Measurements from ENCODE around the gene DRGX. TPM values are rescaled to one million over a fixed set of nuclear protein-coding genes. Genes with fewer than 3 reads are reported as not detected.

The DRGX gene
- total and polyA plus RNA-seq, 2 of the 4 experiments (the other 2 are of a cell fraction) = not detected

GRCh38 chr10:49409755-49410154, 13.9 kb upstream of the DRGX start:
- Histone ChIP-seq H3K9me1 (ENCODE audit: insufficient read depth, low read length) (no peaks in the 10 kb centered on the region), H2AFZ (replicated peaks; ENCODE audit: low read length, poor library complexity) (no peak overlapping the region), H3K56ac (ENCODE audit: extremely low read depth, insufficient read depth, low read length) (no peak overlapping the region), H3K27me3 (ENCODE audit: control insufficient read depth, insufficient read depth, low read length) (peaks cover 47% of the 10 kb centered on the region), H3K79me1 (ENCODE audit: low read depth in 1 of 2, low read length in 2 of 2) (no peaks in the 10 kb centered on the region), H3K23ac (ENCODE audit: low read depth, low read length) (no peak overlapping the region), H3K9ac (ENCODE audit: low read depth, low read length) (no peak overlapping the region), H3K4me2 (ENCODE audit: low read depth, low read length) (no peak overlapping the region), H4K8ac (ENCODE audit: low read depth in 2 of 2, low read length in 2 of 2) (no peak overlapping the region), H3K36me3 (ENCODE audit: control insufficient read depth, insufficient read depth, low read length) (no peaks in the 10 kb centered on the region), H3K4ac (ENCODE audit: low read depth, low read length) (no peak overlapping the region), H2BK15ac (ENCODE audit: low read depth, low read length) (no peak overlapping the region), H4K91ac (ENCODE audit: insufficient read depth, low read depth, low read length) (no peak overlapping the region), H3K27ac (ENCODE audit: insufficient read depth, low read length) (no peak overlapping the region), H3K9me3 (ENCODE audit: control insufficient read depth, insufficient read depth, low read length) (no peaks in the 10 kb centered on the region; the same call in 1 of the 2 replicates), H4K5ac (ENCODE audit: low read depth, low read length) (no peak overlapping the region), H3K4me1 (ENCODE audit: control insufficient read depth, insufficient read depth, low read length) (no peaks in the 10 kb centered on the region), H4K20me1 (ENCODE audit: insufficient read depth, low read length) (no peaks in the 10 kb centered on the region; the same call in 1 of the 2 replicates), H3K4me3 (ENCODE audit: insufficient read depth, low read depth, low read length) (no peak overlapping the region), H2AK5ac (ENCODE audit: low read depth, low read length) (no peak overlapping the region), H3K14ac (replicated peaks; ENCODE audit: low read depth, low read length) (no peak overlapping the region), H3K18ac (ENCODE audit: low read depth, low read length) (no peak overlapping the region), H2BK120ac (ENCODE audit: low read depth, low read length) (no peak overlapping the region), H2BK20ac (ENCODE audit: low read depth, low read length) (no peak overlapping the region), H2AK9ac (replicated peaks; ENCODE audit: low read depth, low read length, poor library complexity) (no peak overlapping the region), H2BK5ac (ENCODE audit: low read depth, low read length, poor library complexity, severe bottlenecking) (no peak overlapping the region)
- TF ChIP-seq USF2 (IDR thresholded peaks at IDR 0.05; ENCODE audit: low read depth, low read length) = no peak
- CTCF ChIA-PET = interaction anchor here (2.6 to 3.1 kb wide), 2 partner anchors 10 to 101 kb away, joined by 8 to 30 read pairs; no protein-coding TSS in a partner anchor
- in situ Hi-C loops (cut with MboI; ENCODE audit: low sequenced_read_pairs) (loop anchor here (5.0 kb wide), 1 partner anchor 108 kb away; no protein-coding TSS in a partner anchor), dilution Hi-C loops (cut with HindIII; ENCODE audit: low sequenced_read_pairs, unreplicated experiment) (no loop called here), intact Hi-C loops (cut with micrococcal nuclease) (no loop called here)
- no peak for ATAC-seq (ENCODE audit: low read depth)
- DNase-seq = no peak
- POLR2A ChIA-PET (ENCODE audit: unreplicated experiment) = no interaction called here
- no CpG with 5 or more reads among the region's 4 CpGs for WGBS, 2 experiments (ENCODE audit: extremely low coverage in 2 of 2, insufficient read length in 1 of 2)
- no TSS peak for BruUV-seq (replicated peaks)

Measured in IMR-90 (cell line).